Measurements from ENCODE around the gene NKAIN2.

DNA sequence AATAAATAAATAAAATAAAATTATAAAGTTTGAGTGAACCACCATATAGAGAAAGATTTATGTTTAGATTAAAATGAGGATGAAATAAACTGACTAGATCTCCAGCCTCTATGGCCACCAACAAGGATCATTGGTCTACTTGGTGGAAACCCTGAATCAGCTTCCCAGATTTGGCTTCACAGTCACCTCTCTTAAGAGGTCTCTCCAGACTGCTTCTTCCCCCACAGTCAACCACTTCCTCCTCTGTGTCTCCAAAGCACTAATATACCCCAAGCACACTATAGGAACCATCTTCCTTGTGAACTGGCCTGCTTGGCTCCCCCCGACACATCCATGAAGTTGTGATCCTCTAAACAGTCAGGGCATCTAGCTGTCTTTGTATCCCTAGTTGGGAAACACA, 629.0 kb downstream of the NKAIN2 start:
- TF ChIP-seq, protein P1, sequence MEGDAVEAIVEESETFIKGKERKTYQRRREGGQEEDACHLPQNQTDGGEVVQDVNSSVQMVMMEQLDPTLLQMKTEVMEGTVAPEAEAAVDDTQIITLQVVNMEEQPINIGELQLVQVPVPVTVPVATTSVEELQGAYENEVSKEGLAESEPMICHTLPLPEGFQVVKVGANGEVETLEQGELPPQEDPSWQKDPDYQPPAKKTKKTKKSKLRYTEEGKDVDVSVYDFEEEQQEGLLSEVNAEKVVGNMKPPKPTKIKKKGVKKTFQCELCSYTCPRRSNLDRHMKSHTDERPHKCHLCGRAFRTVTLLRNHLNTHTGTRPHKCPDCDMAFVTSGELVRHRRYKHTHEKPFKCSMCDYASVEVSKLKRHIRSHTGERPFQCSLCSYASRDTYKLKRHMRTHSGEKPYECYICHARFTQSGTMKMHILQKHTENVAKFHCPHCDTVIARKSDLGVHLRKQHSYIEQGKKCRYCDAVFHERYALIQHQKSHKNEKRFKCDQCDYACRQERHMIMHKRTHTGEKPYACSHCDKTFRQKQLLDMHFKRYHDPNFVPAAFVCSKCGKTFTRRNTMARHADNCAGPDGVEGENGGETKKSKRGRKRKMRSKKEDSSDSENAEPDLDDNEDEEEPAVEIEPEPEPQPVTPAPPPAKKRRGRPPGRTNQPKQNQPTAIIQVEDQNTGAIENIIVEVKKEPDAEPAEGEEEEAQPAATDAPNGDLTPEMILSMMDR (conservative IDR thresholded peaks at IDR 0.05 in 1 of 2, IDR thresholded peaks at IDR 0.05 in 1 of 2; ENCODE audit: extremely low read depth in 1 of 2, insufficient read depth in 1 of 2, low read depth in 1 of 2, low read length in 2 of 2), result no peak
- TF ChIP-seq EZH2 (IDR thresholded peaks at IDR 0.05; ENCODE audit: borderline replicate concordance, low read length), result no peak

All from mammary epithelial cell (primary cell).